DOHH2 (cell line): ENCODE results near the gene MSLN.

Source experiments
- H3F3A ChIP-seq: fragments of 200-600 bp; sonication (generic), shearing (Covaris generic); 2 replicates; pipeline ENCODE4 v1.6.0; 2016; ENCODE audit warnings: antibody characterized with exemption, mild to moderate bottlenecking; ENCODE audit not compliant: control insufficient read depth, insufficient read depth
- H3K27ac ChIP-seq: fragments of 200-600 bp; sonication (generic); 2 replicates; pipeline ENCODE4 v1.5.1; 2014; ENCODE audit warnings: low read depth, mild to moderate bottlenecking, low read length, moderate library complexity
- H3K27me3 ChIP-seq: fragments of 200-600 bp; sonication (generic); 2 replicates; pipeline ENCODE4 v1.6.1; 2014; ENCODE audit warnings: mild to moderate bottlenecking, low read length, mixed read lengths; ENCODE audit not compliant: control insufficient read depth
- H3K36me3 ChIP-seq: fragments of 200-600 bp; sonication (generic); 2 replicates; pipeline ENCODE4 v1.6.1; 2014; ENCODE audit warnings: mild to moderate bottlenecking, low read length, moderate library complexity, mixed read lengths; ENCODE audit not compliant: control insufficient read depth
- H3K4me1 ChIP-seq: fragments of 200-600 bp; sonication (generic); 2 replicates; pipeline ENCODE4 v1.6.1; 2014; ENCODE audit warnings: mild to moderate bottlenecking, low read length, mixed read lengths; ENCODE audit not compliant: control insufficient read depth
- H3K4me2 ChIP-seq: fragments of 200-600 bp; sonication (generic); 2 replicates; pipeline ENCODE4 v1.6.0; 2014; ENCODE audit warnings: mild to moderate bottlenecking, low read length, moderate library complexity
- H3K4me3 ChIP-seq: fragments of 200-600 bp; sonication (generic); 2 replicates; pipeline ENCODE4 v1.5.1; 2014; ENCODE audit warnings: mild to moderate bottlenecking, low read length, mixed read lengths
- H3K79me2 ChIP-seq: fragments of 200-600 bp; sonication (generic); 2 replicates; pipeline ENCODE4 v1.6.1; 2014; ENCODE audit warnings: mild to moderate bottlenecking, low read length, mixed read lengths; ENCODE audit not compliant: control insufficient read depth
- H3K9me2 ChIP-seq: fragments of 200-600 bp; sonication (generic); replicated peaks from 2 replicates; pipeline ENCODE4 v1.6.1; 2014; ENCODE audit warnings: mild to moderate bottlenecking, low read length, mixed read lengths; ENCODE audit not compliant: control insufficient read depth
- H3K9me3 ChIP-seq: fragments of 200-600 bp; sonication (generic); 2 replicates; pipeline ENCODE4 v1.6.1; 2014; ENCODE audit warnings: antibody characterized with exemption, low read length, mixed read lengths; ENCODE audit not compliant: control insufficient read depth, insufficient read depth
- H4K20me1 ChIP-seq: fragments of 200-600 bp; sonication (generic); 2 replicates; pipeline ENCODE4 v1.6.0; 2014; ENCODE audit warnings: low read depth, mild to moderate bottlenecking, antibody characterized with exemption, low read length, moderate library complexity; ENCODE audit not compliant: control insufficient read depth, insufficient read depth
- EZH2phosphoT487 ChIP-seq: fragments of 200-600 bp; sonication (generic); IDR thresholded peaks from 2 replicates; pipeline ENCODE4 v1.6.1; 2017; ENCODE audit warnings: borderline replicate concordance, mild to moderate bottlenecking, antibody characterized with exemption, low read length, moderate library complexity, mixed read lengths
- TF ChIP-seq, protein P1 (sequence below): fragments of 200-600 bp; sonication (generic); IDR thresholded peaks from one replicate; pipeline ENCODE4 v1.5.1; 2014; ENCODE audit warnings: antibody characterized with exemption, mild to moderate bottlenecking, low read depth, low read length; ENCODE audit not compliant: poor library complexity, severe bottlenecking

The MSLN gene

DNA sequence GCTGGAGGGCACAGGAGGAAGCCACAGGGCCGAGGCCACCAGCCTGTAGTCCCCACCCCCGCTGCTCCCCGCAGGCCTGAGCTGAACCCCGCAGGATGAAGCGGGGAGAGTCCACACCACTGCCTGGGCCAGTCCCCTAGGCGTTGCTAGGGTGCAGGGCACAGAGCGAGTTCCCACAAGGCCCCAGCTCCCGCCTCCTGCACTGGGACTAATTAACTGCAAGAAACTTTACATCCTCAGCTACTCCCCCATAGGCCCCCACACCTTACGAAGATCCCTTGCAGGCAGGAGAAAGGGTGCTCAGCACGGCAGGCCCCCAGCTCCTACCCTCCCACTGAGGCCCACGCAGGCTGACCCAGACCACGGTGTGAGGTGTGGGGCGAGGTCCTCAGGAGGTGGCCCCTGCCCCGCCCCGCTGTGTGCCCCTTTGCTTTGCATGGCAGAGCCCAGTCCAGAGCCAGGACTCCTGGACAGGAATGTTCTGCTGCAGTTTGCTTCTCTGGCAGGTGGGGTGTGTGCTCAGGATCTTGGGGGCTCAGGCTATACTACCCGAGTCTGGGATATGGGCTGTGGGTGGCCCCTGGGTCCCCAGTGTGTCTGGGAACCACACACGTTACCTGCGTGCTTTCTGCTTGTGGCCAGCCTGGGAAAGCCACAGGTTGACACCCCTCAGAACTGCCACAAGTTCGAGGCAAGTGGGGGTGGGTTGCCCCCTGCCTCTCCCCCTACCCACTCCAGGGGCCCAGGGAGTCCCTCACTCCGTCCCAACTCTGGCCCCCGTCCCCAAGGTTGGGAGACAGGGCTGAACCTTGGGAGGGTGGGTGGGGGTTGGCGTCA, 38.8 kb downstream of the MSLN start:
- H3F3A ChIP-seq = no peaks in the 10 kb centered on the region; the same call in 1 of the 2 replicates
- no peaks in the 10 kb centered on the region for H3K9me3 ChIP-seq
- H3K4me1 ChIP-seq = peaks cover 9% of the 10 kb centered on the region; the same call in 1 of the 2 replicates
- no peaks in the 10 kb centered on the region for H3K9me2 ChIP-seq
- no peak overlapping the region for H3K4me2 ChIP-seq
- H3K79me2 ChIP-seq = no peaks in the 10 kb centered on the region
- peaks cover 15% of the 10 kb centered on the region for H3K36me3 ChIP-seq
- H4K20me1 ChIP-seq = peaks cover 13% of the 10 kb centered on the region; the same call in 1 of the 2 replicates
- H3K27ac ChIP-seq = no peak overlapping the region
- no peak overlapping the region for H3K4me3 ChIP-seq
- peaks cover 49% of the 10 kb centered on the region for H3K27me3 ChIP-seq
- no peak for TF ChIP-seq EZH2phosphoT487
- TF ChIP-seq, protein P1, sequence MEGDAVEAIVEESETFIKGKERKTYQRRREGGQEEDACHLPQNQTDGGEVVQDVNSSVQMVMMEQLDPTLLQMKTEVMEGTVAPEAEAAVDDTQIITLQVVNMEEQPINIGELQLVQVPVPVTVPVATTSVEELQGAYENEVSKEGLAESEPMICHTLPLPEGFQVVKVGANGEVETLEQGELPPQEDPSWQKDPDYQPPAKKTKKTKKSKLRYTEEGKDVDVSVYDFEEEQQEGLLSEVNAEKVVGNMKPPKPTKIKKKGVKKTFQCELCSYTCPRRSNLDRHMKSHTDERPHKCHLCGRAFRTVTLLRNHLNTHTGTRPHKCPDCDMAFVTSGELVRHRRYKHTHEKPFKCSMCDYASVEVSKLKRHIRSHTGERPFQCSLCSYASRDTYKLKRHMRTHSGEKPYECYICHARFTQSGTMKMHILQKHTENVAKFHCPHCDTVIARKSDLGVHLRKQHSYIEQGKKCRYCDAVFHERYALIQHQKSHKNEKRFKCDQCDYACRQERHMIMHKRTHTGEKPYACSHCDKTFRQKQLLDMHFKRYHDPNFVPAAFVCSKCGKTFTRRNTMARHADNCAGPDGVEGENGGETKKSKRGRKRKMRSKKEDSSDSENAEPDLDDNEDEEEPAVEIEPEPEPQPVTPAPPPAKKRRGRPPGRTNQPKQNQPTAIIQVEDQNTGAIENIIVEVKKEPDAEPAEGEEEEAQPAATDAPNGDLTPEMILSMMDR = no peak

- peaks cover 13% of the 10 kb centered on the region; the same call in 1 of the 2 replicates for H4K20me1 ChIP-seq
- H3K9me3 ChIP-seq = no peaks in the 10 kb centered on the region
- H3K27me3 ChIP-seq = peaks cover 52% of the 10 kb centered on the region
Measured at GRCh38 chr16:799948-800833, 39.7 kb downstream of the MSLN start, which contains the start of gene GNG13. TSS of gene GNG13 (minus strand) at chr16:800734. CDS start at chr16:799077, 1,657 bp downstream.

GRCh38 chr16:800834-801511, 40.4 kb downstream of the MSLN start:
- no peaks in the 10 kb centered on the region; the same call in 1 of the 2 replicates for H3F3A ChIP-seq
- H3K9me2 ChIP-seq = no peaks in the 10 kb centered on the region
- H3K79me2 ChIP-seq = no peaks in the 10 kb centered on the region
- TF ChIP-seq EZH2phosphoT487 = no peak
- TF ChIP-seq, protein P1 = no peak
- H3K4me2 ChIP-seq = no peak overlapping the region
- no peak overlapping the region for H3K4me3 ChIP-seq
- peaks cover 13% of the 10 kb centered on the region; the same call in 1 of the 2 replicates for H4K20me1 ChIP-seq
- H3K27ac ChIP-seq = no peak overlapping the region
- peaks cover 12% of the 10 kb centered on the region for H3K36me3 ChIP-seq
- H3K27me3 ChIP-seq = peaks cover 52% of the 10 kb centered on the region
- no peaks in the 10 kb centered on the region for H3K9me3 ChIP-seq
- peaks cover 9% of the 10 kb centered on the region; the same call in 1 of the 2 replicates for H3K4me1 ChIP-seq

More at GRCh38 chr16:799948-800833, 39.7 kb downstream of the MSLN start, which contains the start of gene GNG13:
- no peaks in the 10 kb centered on the region; the same call in 1 of the 2 replicates for H3F3A ChIP-seq
- H3K4me3 ChIP-seq = no peak within 1 kb of the TSS
- H3K79me2 ChIP-seq = no peaks in the 10 kb centered on the region
- peaks cover 9% of the 10 kb centered on the region; the same call in 1 of the 2 replicates for H3K4me1 ChIP-seq
- H3K4me2 ChIP-seq = no peak within 1 kb of the TSS
- H3K27ac ChIP-seq = no peak within 1 kb of the TSS
- H3K36me3 ChIP-seq = peaks cover 12% of the 10 kb centered on the region
- H3K9me2 ChIP-seq = no peaks in the 10 kb centered on the region
- no peak; the same call in 1 of the 2 replicates for TF ChIP-seq EZH2phosphoT487
- TF ChIP-seq, protein P1 = no peak
